Mesenchymal stem cell (in vitro differentiated cells and primary cell): ENCODE measurements around the gene FBXO41.

ENCODE experiments used
- DNase-seq: peaks from one replicate; pipeline ENCODE4 v3.0.0-alpha.2; 2013
- H2AFZ ChIP-seq: one replicate; pipeline ENCODE4 v1.6.1; 2013; ENCODE audit warnings: low read depth, mild to moderate bottlenecking, control low read depth, inconsistent platforms, low read length, moderate library complexity
- H2AK5ac ChIP-seq: 2 replicates; pipeline ENCODE4 v1.6.1; 2013; ENCODE audit warnings: low read length, moderate library complexity, mild to moderate bottlenecking, inconsistent platforms; ENCODE audit not compliant: severe bottlenecking
- H2BK120ac ChIP-seq: one replicate; pipeline ENCODE4 v1.6.1; 2013; ENCODE audit warnings: low read depth, mild to moderate bottlenecking, inconsistent platforms, low read length, moderate library complexity
- H2BK12ac ChIP-seq, 2 experiments: one replicate each; pipeline ENCODE4 v1.6.1; 2013; ENCODE audit warnings: inconsistent platforms in 2 of 2, low read length in 2 of 2, mild to moderate bottlenecking in 2 of 2, moderate library complexity in 2 of 2, control low read depth in 1 of 2
- H2BK15ac ChIP-seq: one replicate; pipeline ENCODE4 v1.6.1; 2013; ENCODE audit warnings: mild to moderate bottlenecking, low read depth, inconsistent platforms; ENCODE audit not compliant: poor library complexity, severe bottlenecking
- H2BK5ac ChIP-seq: 2 replicates; pipeline ENCODE4 v1.6.1; 2013; ENCODE audit warnings: low read depth, mild to moderate bottlenecking, low read length, control low read depth, inconsistent platforms; ENCODE audit not compliant: poor library complexity, severe bottlenecking
- H3K14ac ChIP-seq, 2 experiments: one replicate each; pipeline ENCODE4 v1.6.1; 2013; ENCODE audit warnings: inconsistent platforms in 2 of 2, low read length in 2 of 2, control low read depth in 1 of 2, mild to moderate bottlenecking in 1 of 2, moderate library complexity in 1 of 2
- H3K18ac ChIP-seq, 2 experiments: one replicate each; pipeline ENCODE4 v1.6.1; 2013; ENCODE audit warnings: inconsistent platforms in 2 of 2, low read length in 2 of 2, control low read depth in 1 of 2, low read depth in 1 of 2, mild to moderate bottlenecking in 1 of 2
- H3K23ac ChIP-seq, 2 experiments: one replicate each; pipeline ENCODE4 v1.6.1; 2013; ENCODE audit warnings: inconsistent platforms in 2 of 2, low read length in 2 of 2, mild to moderate bottlenecking in 2 of 2, moderate library complexity in 2 of 2, control low read depth in 1 of 2
- H3K27ac ChIP-seq: 2 replicates; pipeline ENCODE4 v1.5.1; 2013; ENCODE audit warnings: mild to moderate bottlenecking, moderate library complexity, low read length, control low read depth, inconsistent platforms; ENCODE audit not compliant: poor library complexity, severe bottlenecking
- H3K27me3 ChIP-seq, 2 experiments: 2 replicates each; pipeline versions ENCODE4 v1.6.1 to v1.7.0; 2013; ENCODE audit warnings: low read length in 2 of 2, mild to moderate bottlenecking in 2 of 2, moderate library complexity in 2 of 2, control low read depth in 1 of 2, inconsistent platforms in 1 of 2; ENCODE audit not compliant: control insufficient read depth in 1 of 2, insufficient read depth in 1 of 2
- H3K36me3 ChIP-seq, 2 experiments: 2 replicates each; pipeline versions ENCODE4 v1.6.1 to v1.7.0; 2013; ENCODE audit warnings: low read length in 2 of 2, control low read depth in 1 of 2, inconsistent platforms in 1 of 2, low read depth in 1 of 2, mild to moderate bottlenecking in 1 of 2; ENCODE audit not compliant: insufficient read depth in 2 of 2, control insufficient read depth in 1 of 2
- H3K4ac ChIP-seq, 2 experiments: one replicate each; pipeline ENCODE4 v1.6.1; 2013; ENCODE audit warnings: inconsistent platforms in 2 of 2, low read length in 2 of 2, mild to moderate bottlenecking in 2 of 2, moderate library complexity in 2 of 2, control low read depth in 1 of 2, low read depth in 1 of 2
- H3K4me1 ChIP-seq: 2 replicates; pipeline ENCODE4 v1.6.1; 2013; ENCODE audit warnings: low read depth, low read length, control low read depth; ENCODE audit not compliant: control insufficient read depth, insufficient read depth
- H3K4me2 ChIP-seq: 2 replicates; pipeline ENCODE4 v1.6.1; 2013; ENCODE audit warnings: low read length, mild to moderate bottlenecking, inconsistent platforms; ENCODE audit not compliant: poor library complexity, severe bottlenecking
- H3K4me3 ChIP-seq, 2 experiments: 2 replicates each; pipeline versions ENCODE4 v1.5.1 to v1.7.0; 2013; ENCODE audit warnings: low read length in 2 of 2, mild to moderate bottlenecking in 2 of 2, control low read depth in 1 of 2, low read depth in 1 of 2; ENCODE audit not compliant: insufficient read depth in 1 of 2
- H3K79me1 ChIP-seq: replicated peaks from 2 replicates; pipeline ENCODE4 v1.6.1; 2013; ENCODE audit warnings: mild to moderate bottlenecking, control low read depth, low read length, inconsistent platforms; ENCODE audit not compliant: poor library complexity, severe bottlenecking
- H3K9ac ChIP-seq: 2 replicates; pipeline ENCODE4 v1.7.0; 2013; ENCODE audit warnings: mild to moderate bottlenecking, low read length, moderate library complexity
- H3K9me3 ChIP-seq: 2 replicates; pipeline ENCODE4 v1.7.0; 2013; ENCODE audit warnings: mild to moderate bottlenecking, low read length; ENCODE audit not compliant: control insufficient read depth
- H4K8ac ChIP-seq: one replicate; pipeline ENCODE4 v1.6.1; 2013; ENCODE audit warnings: inconsistent platforms, mild to moderate bottlenecking, low read length, moderate library complexity
- H4K91ac ChIP-seq: one replicate; pipeline ENCODE4 v1.6.1; 2013; ENCODE audit warnings: mild to moderate bottlenecking, low read length, inconsistent platforms
- WGBS: methylation state at CpG from one replicate; pipeline ENCODE4 v1.1.7; 2013; ENCODE audit warnings: mixed read lengths; 5-methylcytosine and 5-hydroxymethylcytosine counted together

Gene FBXO41

GRCh38 chr2:73225513-73226360 is 58.5 kb downstream of the FBXO41 start:
- peaks cover 2% of the 10 kb centered on the region for H3K79me1 ChIP-seq
- H2BK120ac ChIP-seq, result no peak overlapping the region
- H2AFZ ChIP-seq, result no peak overlapping the region
- H4K8ac ChIP-seq, result no peak overlapping the region
- no peaks in the 10 kb centered on the region for H3K9me3 ChIP-seq
- no peak overlapping the region for H3K27ac ChIP-seq
- DNase-seq, result no peak
- no peaks in the 10 kb centered on the region for H3K27me3 ChIP-seq
- no peak overlapping the region for H2BK15ac ChIP-seq
- H3K23ac ChIP-seq, result no peak overlapping the region
- H4K91ac ChIP-seq, result no peak overlapping the region
- no peak overlapping the region for H3K4me3 ChIP-seq
- 98% methylated on average over 7 of the region's 9 CpGs for WGBS
- H3K14ac ChIP-seq, result no peak overlapping the region
- H2AK5ac ChIP-seq, result no peak overlapping the region
- H3K9ac ChIP-seq, result no peak overlapping the region
- H3K4ac ChIP-seq, result no peak overlapping the region
- no peak overlapping the region for H3K18ac ChIP-seq
- H2BK12ac ChIP-seq, result no peak overlapping the region
- no peaks in the 10 kb centered on the region for H3K4me1 ChIP-seq
- H2BK5ac ChIP-seq, result no peak overlapping the region
- no peak overlapping the region for H3K4me2 ChIP-seq
- peaks cover 79 to 90% of the 10 kb centered on the region in 2 experiments for H3K36me3 ChIP-seq

GRCh38 chr2:73223821-73224220 is 60.5 kb downstream of the FBXO41 start:
- peaks cover 90 to 96% of the 10 kb centered on the region in 2 experiments for H3K36me3 ChIP-seq
- no peak overlapping the region for H2BK15ac ChIP-seq
- H4K91ac ChIP-seq, result no peak overlapping the region
- H4K8ac ChIP-seq, result no peak overlapping the region
- H2BK120ac ChIP-seq, result no peak overlapping the region
- no peak overlapping the region for H3K4me2 ChIP-seq
- peaks cover under 1% of the 10 kb centered on the region for H3K4me1 ChIP-seq
- no peak overlapping the region for H3K27ac ChIP-seq
- no peak overlapping the region for H3K18ac ChIP-seq
- WGBS, result 96% methylated on average over 4 of the region's 4 CpGs
- H3K14ac ChIP-seq, result no peak overlapping the region
- no peak overlapping the region for H2BK5ac ChIP-seq
- no peaks in the 10 kb centered on the region for H3K9me3 ChIP-seq
- H3K4me3 ChIP-seq, result no peak overlapping the region
- no peak overlapping the region for H3K4ac ChIP-seq
- peaks cover 11% of the 10 kb centered on the region for H3K79me1 ChIP-seq
- H2BK12ac ChIP-seq, result no peak overlapping the region
- no peak overlapping the region for H2AK5ac ChIP-seq
- no peak overlapping the region for H3K9ac ChIP-seq
- H2AFZ ChIP-seq, result no peak overlapping the region
- H3K23ac ChIP-seq, result no peak overlapping the region
- H3K27me3 ChIP-seq, result no peaks in the 10 kb centered on the region
- no peak for DNase-seq

GRCh38 chr2:73218298-73218697 is 66.0 kb downstream of the FBXO41 start:
- Histone ChIP-seq H3K14ac (no peak overlapping the region), H3K18ac (no peak overlapping the region), H3K27ac (no peak overlapping the region), H3K27me3 (no peaks in the 10 kb centered on the region), H4K8ac (no peak overlapping the region), H3K4ac (no peak overlapping the region), H2BK15ac (no peak overlapping the region), H3K9me3 (no peaks in the 10 kb centered on the region), H4K91ac (no peak overlapping the region), H2AK5ac (no peak overlapping the region), H3K79me1 (peaks cover 29% of the 10 kb centered on the region), H3K36me3 (peaks cover 39 to 44% of the 10 kb centered on the region in 2 experiments), H3K9ac (no peak overlapping the region), H2BK5ac (no peak overlapping the region), H2BK120ac (no peak overlapping the region), H3K23ac (no peak overlapping the region), H2BK12ac (no peak overlapping the region), H2AFZ (no peak overlapping the region), H3K4me1 (peaks cover 14% of the 10 kb centered on the region), H3K4me3 (no peak overlapping the region), H3K4me2 (no peak overlapping the region)
- peak; percentile 43 for DNase-seq

GRCh38 chr2:73217826-73218225 is 66.5 kb downstream of the FBXO41 start:
- H3K27me3 ChIP-seq, result no peaks in the 10 kb centered on the region
- no peak overlapping the region for H3K9ac ChIP-seq
- H3K4me3 ChIP-seq, result no peak overlapping the region
- no peak for DNase-seq
- no peak overlapping the region for H4K8ac ChIP-seq
- peaks cover 35 to 39% of the 10 kb centered on the region in 2 experiments for H3K36me3 ChIP-seq
- H3K9me3 ChIP-seq, result no peaks in the 10 kb centered on the region
- H2BK12ac ChIP-seq, result no peak overlapping the region
- no peak overlapping the region for H3K23ac ChIP-seq
- no peak overlapping the region for H2AK5ac ChIP-seq
- H2BK15ac ChIP-seq, result no peak overlapping the region
- H3K27ac ChIP-seq, result no peak overlapping the region
- no peak overlapping the region for H3K18ac ChIP-seq
- WGBS, result 98% methylated on average over 2 of the region's 2 CpGs
- H2BK120ac ChIP-seq, result no peak overlapping the region
- H3K4me2 ChIP-seq, result no peak overlapping the region
- no peak overlapping the region for H2AFZ ChIP-seq
- peaks cover 14% of the 10 kb centered on the region for H3K4me1 ChIP-seq
- no peak overlapping the region for H4K91ac ChIP-seq
- H2BK5ac ChIP-seq, result no peak overlapping the region
- H3K79me1 ChIP-seq, result peaks cover 29% of the 10 kb centered on the region
- H3K14ac ChIP-seq, result no peak overlapping the region
- no peak overlapping the region for H3K4ac ChIP-seq
